HG02642 (cell line): ENCODE results near the gene PRR33.

ENCODE experiments used
- ATAC-seq: cut with Tn5 transposase; IDR thresholded peaks from one replicate; pipeline ENCODE4 v1.9.1; 2021; ENCODE audit warnings: mild to moderate bottlenecking; ENCODE audit not compliant: unreplicated experiment, poor library complexity

PRR33 gene

DNA sequence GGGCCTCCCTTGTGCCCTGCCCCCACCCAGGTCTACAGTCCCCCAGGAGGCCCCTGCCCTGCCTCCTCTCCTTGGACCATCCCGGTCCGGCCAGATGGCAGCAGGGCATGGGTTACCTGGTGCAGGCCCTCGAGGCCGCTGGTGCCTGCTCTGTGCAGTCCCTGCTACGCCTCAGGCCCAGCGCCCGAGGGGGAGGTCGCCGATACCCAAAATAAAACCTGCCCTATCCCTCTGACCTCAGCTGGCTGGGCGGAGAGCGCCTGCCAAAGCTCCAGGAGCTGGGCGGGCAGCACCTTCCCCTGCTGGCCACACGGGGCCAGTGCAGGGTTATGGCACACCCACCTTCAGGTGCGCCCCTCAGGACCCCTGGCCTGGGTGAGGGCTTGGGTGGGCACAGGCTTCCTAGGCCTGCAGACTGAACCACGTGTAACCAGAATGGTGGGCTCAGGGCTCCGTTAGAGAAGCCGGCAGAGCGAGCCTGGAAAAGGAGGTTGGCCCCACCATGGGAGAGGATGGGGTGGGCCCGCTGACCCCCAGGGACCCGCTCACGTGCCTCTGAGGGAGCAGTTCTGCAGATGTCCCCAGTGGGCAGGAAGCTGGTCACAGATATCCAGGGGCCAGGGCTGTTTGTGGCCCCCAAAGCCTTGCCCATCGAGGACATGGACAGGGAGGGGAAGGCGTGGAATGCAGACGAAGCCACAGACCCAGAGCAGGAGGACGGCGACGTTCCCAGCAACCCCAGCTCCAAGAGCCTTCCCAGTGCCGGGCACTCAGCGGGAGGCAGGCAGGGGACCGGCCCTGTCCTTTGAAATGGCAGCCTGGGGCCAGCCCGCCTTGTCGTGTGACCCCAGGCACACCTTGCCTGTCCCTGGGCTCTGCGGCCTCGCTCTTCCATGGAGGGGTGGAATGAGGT, 26.1 kb upstream of the PRR33 start:
- ATAC-seq: no peak

DNA sequence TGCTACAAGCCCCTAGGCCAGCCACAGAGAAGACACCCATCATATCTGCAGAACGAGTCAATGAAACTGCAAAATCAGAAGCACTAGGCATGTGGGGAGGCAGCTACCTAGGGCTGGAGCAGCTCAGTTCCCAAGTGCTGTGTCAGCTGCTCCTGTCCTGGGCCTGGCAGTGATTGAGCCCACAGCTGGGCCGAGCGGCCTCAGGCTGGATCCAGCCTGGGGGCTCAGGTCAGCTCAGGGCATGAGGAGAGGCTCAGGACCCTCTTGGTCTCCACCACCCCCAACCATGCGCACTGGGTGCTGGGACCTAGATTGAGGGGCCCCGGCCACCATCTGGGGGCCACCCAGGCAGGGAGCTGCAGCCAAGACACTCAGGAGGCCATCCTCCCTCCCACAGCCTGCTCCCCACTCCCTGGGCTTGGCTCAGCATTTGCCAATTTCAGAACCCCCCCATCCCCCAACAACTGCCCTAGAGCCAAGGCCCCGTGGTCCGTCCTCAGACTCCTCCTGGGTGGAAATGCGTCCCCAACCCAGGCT, 25.4 kb upstream of the PRR33 start:
- no peak for ATAC-seq

DNA sequence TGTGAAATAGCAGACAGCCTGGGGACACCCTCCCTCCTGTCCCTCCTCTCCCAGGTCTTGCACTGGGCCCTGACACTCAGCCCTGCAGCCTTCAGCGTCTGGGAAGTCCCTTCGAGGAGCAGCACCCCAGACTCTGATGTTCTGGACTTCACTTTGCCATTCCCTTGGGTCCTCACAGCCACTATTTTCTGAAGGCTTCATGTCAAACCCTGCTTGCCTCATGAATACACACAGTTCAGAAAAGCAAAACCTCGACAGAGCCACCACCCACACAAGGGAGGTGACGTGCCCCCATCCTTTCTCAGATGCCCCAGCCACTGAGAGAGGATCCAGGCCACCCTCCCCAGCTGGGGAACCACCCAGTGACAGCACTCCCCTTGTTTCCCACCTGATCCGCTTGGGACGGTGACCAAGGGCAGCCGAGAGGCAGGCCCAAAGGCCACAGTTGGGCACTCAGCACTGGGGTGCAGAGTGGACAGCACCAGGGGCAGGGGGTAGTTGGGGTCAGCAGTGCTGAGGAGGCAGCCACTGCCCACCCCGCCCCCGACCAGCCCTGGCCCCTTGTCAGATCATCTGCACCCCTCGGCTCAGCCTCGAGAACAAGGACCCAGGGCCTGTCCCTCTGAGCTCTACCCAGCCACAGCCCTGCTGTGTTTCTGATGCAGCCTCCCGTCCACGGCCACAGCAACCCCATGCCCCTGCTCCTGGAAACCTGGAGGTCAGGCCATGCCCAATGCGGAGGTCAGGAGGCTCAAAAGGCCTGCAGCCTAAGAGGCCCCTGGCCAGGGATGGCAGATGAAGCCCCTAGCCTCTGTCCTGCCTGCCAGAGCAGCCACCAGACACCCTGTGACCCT, 24.7 kb upstream of the PRR33 start:
- no peak for ATAC-seq

DNA sequence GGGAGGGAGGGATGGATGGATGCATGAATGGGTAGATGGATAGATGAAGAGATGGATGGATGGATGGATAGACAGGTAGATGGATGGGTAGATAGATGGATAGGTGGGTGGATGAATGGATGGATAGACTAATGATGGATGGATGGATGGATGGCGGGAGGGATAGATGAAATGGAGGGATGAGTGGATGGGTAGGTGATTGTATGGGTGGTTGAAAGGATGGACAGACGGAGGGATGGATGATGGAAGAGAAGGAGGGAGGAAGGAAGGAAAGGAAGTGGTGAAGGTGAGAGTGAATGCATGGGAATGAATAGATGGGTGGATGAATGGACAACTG, 24.1 kb upstream of the PRR33 start:
- ATAC-seq: no peak

DNA sequence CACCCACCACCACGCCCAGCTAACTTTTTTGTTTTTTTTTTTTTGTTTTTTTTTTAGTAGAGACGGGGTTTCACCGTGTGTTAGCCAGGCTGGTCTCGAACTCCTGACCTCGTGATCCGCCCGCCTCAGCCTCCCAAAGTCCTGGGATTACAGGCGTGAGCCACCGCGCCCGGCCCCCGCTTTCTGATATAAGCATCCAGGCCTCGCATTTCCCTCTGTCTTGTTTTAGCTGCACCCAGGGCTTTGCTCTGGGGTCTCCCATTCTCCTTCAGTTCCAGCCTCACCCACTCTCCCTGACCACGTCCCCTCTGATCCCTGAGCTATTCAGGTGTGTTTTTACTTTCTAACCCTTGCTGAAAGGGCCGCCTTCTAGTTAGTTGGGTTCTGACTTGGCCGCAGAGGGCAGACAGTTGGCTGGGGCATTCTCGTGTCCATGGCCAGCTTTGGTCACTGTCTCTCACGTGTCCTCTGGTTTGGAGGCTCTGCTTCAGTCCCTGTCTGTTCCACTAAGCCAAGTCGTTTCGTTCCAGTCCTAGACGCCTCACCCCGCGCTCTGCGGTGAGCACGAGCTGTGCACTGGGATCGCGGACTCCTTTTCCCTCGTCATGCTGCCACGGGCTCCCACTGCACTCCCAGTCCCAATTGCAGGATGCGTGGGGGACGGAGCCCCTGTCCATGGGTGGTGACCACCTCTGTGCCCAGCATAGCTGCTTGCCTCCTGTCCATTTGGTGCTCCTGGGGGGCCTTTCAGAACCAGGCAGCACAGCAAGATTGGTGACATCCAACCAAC, 21.8 kb upstream of the PRR33 start:
- ATAC-seq: no peak

DNA sequence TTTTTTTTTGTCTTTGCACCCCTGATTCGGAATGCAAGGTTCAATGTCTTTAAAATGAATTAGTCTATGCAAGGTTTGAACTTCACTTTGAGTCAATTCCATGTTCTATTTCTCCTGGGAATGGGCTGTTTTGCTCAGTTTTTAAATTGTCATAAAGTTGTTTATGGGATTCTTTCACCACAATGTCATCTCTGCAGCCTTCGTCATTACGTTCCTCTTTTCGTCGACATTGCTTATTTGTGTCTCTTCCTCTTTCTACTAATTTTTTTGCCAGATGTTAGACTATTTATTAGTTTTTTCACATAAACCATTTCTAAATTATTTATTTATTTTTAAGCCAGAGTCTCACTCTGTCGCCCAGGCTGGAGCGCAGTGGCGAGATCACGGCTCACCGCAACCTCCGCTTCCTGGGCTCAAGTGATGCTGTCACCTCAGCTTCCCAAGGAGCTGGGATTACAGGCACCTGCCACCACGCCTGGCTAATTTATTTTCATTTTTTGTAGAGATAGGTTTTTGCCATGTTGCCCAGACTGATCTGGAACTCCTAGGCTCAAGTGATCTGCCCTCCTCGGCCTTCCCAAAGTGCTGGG, 20.7 kb upstream of the PRR33 start:
- no peak for ATAC-seq

DNA sequence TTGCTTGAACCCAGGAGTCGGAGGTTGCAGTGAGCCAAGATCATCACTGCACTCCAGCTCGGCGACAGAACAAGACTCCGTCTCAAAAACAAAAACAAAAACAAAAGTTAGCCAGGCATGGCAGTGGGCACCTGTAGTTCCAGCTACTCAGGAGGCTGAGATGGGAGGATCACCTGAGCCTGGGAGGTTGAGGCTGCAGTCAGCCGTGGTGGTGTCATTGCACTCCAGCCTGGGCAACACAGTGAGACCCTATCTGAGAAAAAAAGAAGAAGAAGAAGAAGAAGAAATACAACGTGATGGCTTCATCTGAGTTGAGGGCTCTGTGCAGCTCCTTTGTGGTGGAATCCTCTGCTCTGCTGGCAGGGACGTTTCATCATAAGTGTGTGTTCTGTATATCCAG, 17.8 kb upstream of the PRR33 start:
- no peak for ATAC-seq

DNA sequence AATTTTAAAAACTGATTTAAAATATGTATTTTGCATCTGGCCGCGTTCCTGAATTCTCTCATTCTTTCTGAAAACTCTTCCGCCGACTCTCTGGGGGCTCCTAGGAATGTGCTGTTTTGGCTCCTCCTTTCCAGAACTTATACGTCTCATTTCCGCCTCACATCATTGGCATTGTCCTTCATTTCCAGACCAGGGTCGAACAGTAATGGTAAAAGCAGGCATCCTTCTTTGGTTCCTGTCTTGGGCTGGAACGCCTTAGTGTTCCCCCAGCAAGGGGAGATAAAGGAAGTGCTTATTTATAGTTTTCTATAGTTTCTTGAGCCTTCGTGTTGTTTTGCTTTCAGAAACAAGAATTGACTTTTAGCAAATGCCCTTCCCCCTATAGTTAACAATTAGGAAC, 16.9 kb upstream of the PRR33 start:
- ATAC-seq: no peak

DNA sequence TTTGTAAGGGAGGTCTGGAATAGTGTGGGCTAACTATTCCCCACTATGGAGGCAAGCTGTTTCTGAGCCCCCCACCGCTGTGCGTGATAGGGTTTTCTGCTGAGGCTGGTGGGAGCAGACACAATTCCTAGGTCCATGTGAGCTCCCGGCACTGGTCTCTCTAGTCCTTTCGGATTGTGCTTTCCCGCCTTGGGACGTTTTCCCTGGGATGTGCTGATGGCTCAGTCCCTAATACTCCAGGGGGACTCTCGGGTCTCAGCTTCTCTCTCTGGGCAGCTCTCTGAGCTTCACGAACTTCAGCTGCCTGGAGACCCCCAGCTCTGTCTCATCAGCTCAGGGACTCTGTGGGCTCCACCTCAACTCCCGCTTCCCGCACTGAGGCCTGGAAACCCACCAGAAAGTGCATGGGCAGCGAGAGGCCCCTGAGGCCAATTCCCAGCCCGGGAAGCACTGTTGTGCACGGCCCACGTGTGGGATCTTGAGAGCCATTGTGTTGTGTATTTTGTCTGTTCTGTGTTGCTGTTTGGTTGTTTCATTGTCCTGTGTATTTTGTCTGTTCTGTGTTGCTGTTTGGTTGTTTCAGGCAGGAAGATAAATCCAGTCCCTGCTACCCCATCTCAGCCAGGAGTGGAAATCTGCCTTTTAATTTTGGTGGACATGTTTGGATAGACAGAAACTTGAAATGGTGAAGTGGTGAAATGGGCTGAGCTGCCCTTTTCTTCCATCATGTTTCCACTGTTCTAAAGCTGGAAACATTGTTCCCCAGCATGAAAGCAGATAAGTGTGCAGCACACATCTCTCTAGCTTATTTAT, 15.1 kb upstream of the PRR33 start:
- no peak for ATAC-seq

DNA sequence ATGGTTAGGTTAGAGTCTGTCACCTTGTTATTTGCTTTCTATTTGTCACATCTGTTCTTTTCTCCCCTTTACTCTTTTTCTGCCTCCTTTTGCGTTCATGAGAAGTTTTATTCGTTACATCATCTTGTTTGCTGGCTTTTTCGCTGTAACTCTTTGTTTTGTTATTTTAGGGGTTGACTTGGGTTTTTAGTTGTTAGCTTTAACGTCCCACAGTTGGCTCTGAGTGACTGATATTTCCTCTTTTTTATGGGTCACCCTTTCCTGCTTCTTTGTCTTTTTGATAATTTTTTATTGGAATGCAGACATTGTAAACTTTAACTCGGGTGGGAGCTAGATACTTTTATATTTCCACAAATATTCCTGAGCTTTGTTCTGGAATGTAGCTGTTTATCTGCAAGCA, 14.5 kb upstream of the PRR33 start:
- no peak for ATAC-seq

DNA sequence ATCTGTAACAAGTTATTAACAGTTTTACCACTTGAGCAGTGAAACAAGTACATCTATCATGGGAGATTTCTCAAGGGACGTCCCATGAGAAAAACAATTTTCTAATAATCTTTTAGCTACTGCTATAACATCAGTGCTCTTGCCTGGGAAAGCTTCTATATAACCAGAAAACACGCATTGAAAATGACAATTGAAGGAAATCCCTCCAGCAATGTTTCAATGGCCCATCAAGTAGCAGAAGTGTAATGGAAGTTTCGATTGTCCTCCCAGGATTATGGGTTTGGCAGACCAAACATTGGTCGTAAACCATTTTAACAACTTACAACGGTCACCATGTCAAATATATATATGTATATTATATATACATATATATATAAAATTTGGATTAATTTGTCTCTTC, 8.0 kb upstream of the PRR33 start:
- no peak for ATAC-seq

DNA sequence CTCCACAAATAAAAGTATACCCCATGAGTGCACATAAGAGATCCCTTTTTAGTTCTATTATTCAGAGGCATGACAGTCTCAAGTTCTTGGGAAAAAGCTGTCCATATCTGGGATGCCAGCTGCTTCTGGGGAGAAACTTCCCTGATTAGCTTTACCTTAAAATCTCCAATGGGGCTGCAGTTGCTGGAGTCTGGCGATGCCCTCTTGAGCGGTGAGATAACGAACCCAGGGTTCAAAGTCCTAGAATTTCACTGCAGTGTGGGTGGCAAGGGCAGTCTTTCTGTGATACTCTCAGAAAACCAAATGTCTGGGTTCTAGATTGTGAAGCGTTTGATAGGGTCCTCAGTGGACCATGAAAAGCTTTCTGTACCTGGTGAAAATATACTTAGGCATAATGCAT, 7.4 kb upstream of the PRR33 start:
- ATAC-seq: no peak

DNA sequence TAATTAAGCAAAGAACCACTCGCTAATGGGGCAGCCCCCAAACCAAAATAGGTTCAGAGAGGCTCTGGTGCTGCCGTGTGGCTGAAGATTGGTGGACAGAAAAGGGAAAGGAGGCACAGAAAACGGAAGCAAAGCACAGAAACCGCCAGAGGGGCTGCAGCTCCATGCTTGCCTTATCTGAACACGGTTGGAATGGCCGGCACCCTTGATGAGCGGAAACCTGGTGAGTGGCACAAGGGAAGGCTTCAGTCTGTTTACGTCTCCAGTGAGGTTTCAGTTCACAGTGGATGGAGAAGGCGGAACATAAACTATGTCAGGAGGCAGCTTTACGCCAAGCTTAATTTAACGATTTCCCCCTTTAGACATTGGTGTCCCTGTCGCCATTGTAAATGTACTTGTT, 5.2 kb upstream of the PRR33 start:
- no peak for ATAC-seq

DNA sequence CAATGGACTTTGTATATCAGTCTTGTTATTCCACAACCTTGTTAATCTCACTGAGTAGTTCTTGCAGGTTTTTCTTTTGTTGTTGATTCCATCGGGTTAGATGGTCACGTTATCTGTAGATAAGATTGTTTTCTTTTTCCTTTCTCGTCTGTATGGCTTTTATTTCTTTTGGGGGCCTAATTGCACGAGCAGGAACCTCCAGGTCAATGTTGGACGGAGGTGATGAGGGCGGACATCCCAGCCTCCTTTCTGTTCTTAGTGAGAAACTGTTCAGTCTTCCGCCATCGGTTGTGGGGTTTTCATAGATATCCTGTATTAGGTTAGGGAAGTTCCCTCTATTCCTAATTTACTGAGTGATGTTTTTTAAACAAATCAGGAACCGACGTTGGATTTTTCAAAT, 4.8 kb upstream of the PRR33 start:
- no peak for ATAC-seq

DNA sequence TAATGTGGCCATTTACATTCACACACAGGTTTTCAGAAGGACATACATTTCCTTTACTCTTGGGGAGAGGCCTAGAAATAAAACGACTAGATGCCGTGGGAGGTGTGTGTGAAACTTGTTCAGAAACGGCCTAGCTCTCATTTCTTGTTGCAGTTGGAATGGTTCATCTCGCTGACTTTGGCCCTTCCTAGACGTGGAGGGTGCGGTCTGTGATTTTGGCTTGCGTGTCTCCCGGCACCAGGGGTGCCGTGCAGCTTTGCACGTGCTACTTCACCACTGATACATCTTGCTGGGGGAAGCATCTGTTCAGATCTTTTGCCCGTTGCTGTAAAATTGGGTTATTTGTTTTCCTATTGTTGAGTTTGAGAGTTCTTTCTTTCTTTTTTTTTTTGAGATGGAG, 3.1 kb upstream of the PRR33 start:
- no peak for ATAC-seq

DNA sequence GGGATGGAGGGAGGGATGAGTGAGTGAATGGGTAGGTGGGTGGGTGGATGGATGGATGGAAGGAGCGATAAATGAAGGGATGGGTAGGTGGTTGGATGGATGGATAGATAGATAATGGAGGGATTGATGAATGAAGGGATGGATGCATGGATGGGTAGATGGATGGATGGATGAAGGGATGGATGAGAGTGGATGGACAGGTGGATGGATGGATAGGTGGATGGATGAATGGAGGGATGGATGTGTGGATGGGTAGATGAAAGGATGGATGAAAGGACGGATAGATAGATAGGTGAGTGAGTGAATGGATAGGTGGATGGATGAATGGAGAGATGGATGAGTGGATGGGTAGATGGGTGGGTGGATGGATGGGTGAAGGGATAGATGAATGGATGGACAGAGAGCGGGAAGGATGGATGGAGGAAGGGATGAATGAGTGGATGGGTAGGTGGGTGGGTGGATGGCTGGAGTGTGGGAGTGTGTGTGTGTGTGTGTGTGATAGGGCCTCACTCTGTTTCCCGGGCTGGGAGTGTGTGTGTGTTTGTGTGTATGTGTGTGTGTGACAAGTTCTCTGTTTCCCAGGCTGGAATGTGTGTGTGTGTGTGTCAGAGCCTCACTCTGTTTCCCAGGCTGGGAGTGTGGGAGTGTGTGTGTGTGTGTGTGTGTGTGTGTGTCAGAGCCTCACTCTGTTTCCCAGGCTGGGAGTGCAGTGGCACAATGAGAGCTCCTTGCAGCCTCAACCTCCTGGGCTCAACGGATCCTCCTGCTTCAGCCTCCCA, 2.1 kb upstream of the PRR33 start:
- no peak for ATAC-seq

DNA sequence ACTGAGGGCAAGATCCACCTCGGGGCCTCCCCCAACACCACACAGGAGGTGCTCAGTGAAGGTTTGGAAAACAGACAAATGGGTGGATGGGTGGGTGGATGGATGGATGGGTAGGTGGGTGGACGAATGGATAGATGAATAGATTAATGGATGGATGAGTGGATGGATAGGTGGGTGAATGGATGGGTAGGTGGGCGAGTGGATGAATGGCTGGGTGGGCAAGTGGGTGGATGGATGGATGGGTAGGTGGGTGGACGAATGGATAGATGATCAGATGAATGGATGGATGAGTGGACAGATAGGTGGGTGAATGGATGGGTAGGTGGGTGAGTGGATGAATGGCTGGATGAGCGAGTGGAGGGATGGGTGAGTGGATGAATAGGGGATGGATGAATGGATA, 863 bp upstream of the PRR33 start:
- no peak for ATAC-seq

DNA sequence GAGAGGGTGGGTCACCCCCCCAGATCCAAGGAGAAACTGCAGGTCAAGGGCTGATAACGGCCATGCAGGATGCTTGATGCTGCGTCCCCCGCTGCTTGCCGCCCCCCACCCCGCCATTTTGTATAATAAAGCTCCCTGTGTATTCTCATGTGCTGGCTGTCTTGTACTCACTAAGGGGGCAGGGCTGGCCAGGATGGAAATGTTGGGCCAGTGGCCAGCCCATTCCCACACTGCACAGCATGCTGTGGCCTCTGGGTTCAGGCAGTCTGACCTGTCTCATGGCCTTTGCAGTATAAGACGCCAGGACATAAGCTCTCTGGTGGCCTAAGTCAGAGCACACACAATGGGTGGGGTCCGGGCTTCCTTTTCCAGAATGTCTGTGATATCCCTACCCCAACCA, 421 bp upstream of the PRR33 start:
- ATAC-seq: no peak
